Vagina (tissue), 2 donors: ENCODE measurements around the gene COBL.

Experiments used
- CTCF ChIP-seq, 3 experiments: fragments of 450-650 bp in 2 of 3; fragments of 200-600 bp in 1 of 3; sonication (generic) in 1 of 3; IDR thresholded peaks; one replicate each; pipeline ENCODE4 v1.5.1; 2017 to 2019; ENCODE audit warnings: antibody characterized with exemption in 3 of 3, mild to moderate bottlenecking in 2 of 3, moderate library complexity in 2 of 3
- POLR2A ChIP-seq, 2 donors: fragments of 450-650 bp; IDR thresholded peaks; one replicate each; pipeline ENCODE4 v1.6.1; 2017; ENCODE audit warnings: antibody characterized with exemption in 2 of 2, mild to moderate bottlenecking in 2 of 2, moderate library complexity in 2 of 2

- TF ChIP-seq CTCF (IDR thresholded peaks at IDR 0.05) (no peak), POLR2A (IDR thresholded peaks at IDR 0.05) (no peak)
Measured at GRCh38 chr7:51017576-51018535, 298.8 kb downstream of the COBL start.
